HepG2 (cell line): ENCODE measurements around the gene SCFD2. TPM values are rescaled to one million over a fixed set of nuclear protein-coding genes. Genes with fewer than 3 reads are reported as not detected.

Experiments used
- AHR ChIP-seq: IDR thresholded peaks from 2 replicates; pipeline ENCODE4 v1.6.1; 2018; ENCODE audit warnings: missing genetic modification reagents, missing compliant biosample characterization
- CENPX ChIP-seq: sonication (generic); formaldehyde crosslinking; IDR thresholded peaks from 2 replicates; pipeline ENCODE4 v1.9.0; 2021; ENCODE audit warnings: mild to moderate bottlenecking, missing genetic modification reagents, moderate library complexity
- EEA1 ChIP-seq: sonication (generic); formaldehyde crosslinking; IDR thresholded peaks from 2 replicates; pipeline ENCODE4 v1.5.1; 2020; ENCODE audit warnings: mild to moderate bottlenecking, missing genetic modification reagents, borderline replicate concordance
- FLYWCH1 ChIP-seq: sonication (generic); formaldehyde crosslinking; IDR thresholded peaks from 2 replicates; pipeline ENCODE4 v1.8.1; 2023; ENCODE audit warnings: mild to moderate bottlenecking, missing genetic modification reagents
- FOXO4 ChIP-seq: sonication (generic); formaldehyde crosslinking; conservative IDR thresholded peaks from 2 replicates; pipeline ENCODE4 v1.8.1; 2023; ENCODE audit warnings: missing genetic modification reagents
- GABPA ChIP-seq, 2 experiments: IDR thresholded peaks; 2 replicates each; pipeline ENCODE4 v1.6.1; 2011 to 2016; ENCODE audit warnings: low read depth in 2 of 2, low read length in 1 of 2, missing biosample characterization in 1 of 2, missing genetic modification characterization in 1 of 2
- HNRNPK ChIP-seq: fragments of 200-400 bp; formaldehyde crosslinking; IDR thresholded peaks from 2 replicates; pipeline ENCODE4 v1.6.1; 2018; ENCODE audit warnings: low read length, low read depth, moderate library complexity, mild to moderate bottlenecking; ENCODE audit not compliant: poor library complexity, severe bottlenecking
- KDM2A ChIP-seq: sonication (generic); formaldehyde crosslinking; IDR thresholded peaks from 2 replicates; pipeline ENCODE4 v1.4.0; 2020; ENCODE audit warnings: low read depth, missing genetic modification reagents, borderline replicate concordance
- KDM4B ChIP-seq: sonication (generic); formaldehyde crosslinking; IDR thresholded peaks from 2 replicates; pipeline ENCODE4 v1.4.0; 2020; ENCODE audit warnings: missing genetic modification reagents
- KDM5A ChIP-seq: fragments of 200-600 bp; sonication (generic); IDR thresholded peaks from 2 replicates; pipeline ENCODE4 v1.7.0; 2018; ENCODE audit warnings: antibody characterized with exemption, mild to moderate bottlenecking, low read length, borderline replicate concordance
- MBD4 ChIP-seq: IDR thresholded peaks from 2 replicates; pipeline ENCODE4 v1.6.1; 2012; ENCODE audit warnings: low read length, inconsistent platforms, borderline replicate concordance
- NFRKB ChIP-seq: fragments of 450-650 bp; IDR thresholded peaks from 2 replicates; pipeline ENCODE4 v1.6.1; 2017
- POLR2G ChIP-seq: fragments of 200-400 bp; formaldehyde crosslinking; IDR thresholded peaks from 2 replicates; pipeline ENCODE4 v1.6.1; 2018; ENCODE audit warnings: mild to moderate bottlenecking, low read depth, low read length, moderate library complexity
- RARG ChIP-seq: sonication (generic); formaldehyde crosslinking; IDR thresholded peaks from 2 replicates; pipeline ENCODE4 v1.4.0; 2020; ENCODE audit warnings: low read depth, mild to moderate bottlenecking, missing genetic modification reagents
- TBX2 ChIP-seq: sonication (generic); formaldehyde crosslinking; IDR thresholded peaks from 2 replicates; pipeline ENCODE4 v1.5.0; 2020; ENCODE audit warnings: missing genetic modification reagents, mild to moderate bottlenecking, borderline replicate concordance
- ZBTB4 ChIP-seq: sonication (generic); formaldehyde crosslinking; IDR thresholded peaks from 2 replicates; pipeline ENCODE4 v1.4.0; 2020; ENCODE audit warnings: missing genetic modification reagents, mild to moderate bottlenecking, borderline replicate concordance
- ZFP90 ChIP-seq: sonication (generic); formaldehyde crosslinking; IDR thresholded peaks from 2 replicates; pipeline ENCODE4 v1.8.0; 2022; ENCODE audit warnings: missing genetic modification reagents, mild to moderate bottlenecking, inconsistent platforms, borderline replicate concordance
- ZNF790 ChIP-seq: sonication (generic); formaldehyde crosslinking; IDR thresholded peaks from 2 replicates; pipeline ENCODE4 v1.8.0; 2022; ENCODE audit warnings: missing genetic modification reagents, mild to moderate bottlenecking, borderline replicate concordance
- ZNF879 ChIP-seq: sonication (generic); formaldehyde crosslinking; IDR thresholded peaks from 2 replicates; pipeline ENCODE4 v1.8.1; 2023; ENCODE audit warnings: missing genetic modification reagents
- polyA plus RNA-seq, 8 experiments: library from polyadenylated mRNA; depleted of rRNA in 3 of 8; stranded (reverse) in 7 of 8; unstranded in 1 of 8; fragments of >200 nt; fragmentation: Illumina TruSeq in 4 of 8; extraction: Trizol in 4 of 8; gene quantifications; 2 replicates each; pipeline versions ENCODE4 v1.2.1 to v1.2.3, GENCODE V29; 2011 to 2016; ENCODE audit warnings: low read depth in 4 of 8, missing spikeins in 1 of 8, mixed read lengths in 1 of 8; ENCODE audit not compliant: insufficient read depth in 1 of 8
- total RNA-seq, 5 experiments: library from RNA; depleted of rRNA; stranded (reverse); fragments of >200 nt; fragmentation: Illumina TruSeq; extraction: Trizol; gene quantifications; 2 replicates each; pipeline ENCODE4 v1.2.3, GENCODE V29; 2016; ENCODE audit warnings: low read depth in 1 of 5
- TF ChIP-seq, protein P1 (sequence below): sonication (generic); formaldehyde crosslinking; IDR thresholded peaks from 2 replicates; pipeline ENCODE4 v1.4.0; 2020; ENCODE audit warnings: mild to moderate bottlenecking, low read depth, missing genetic modification reagents
- TF ChIP-seq, protein P2 (sequence below): sonication (generic); formaldehyde crosslinking; IDR thresholded peaks from 2 replicates; pipeline ENCODE4 v1.8.0; 2022; ENCODE audit warnings: mild to moderate bottlenecking, missing genetic modification reagents, moderate library complexity

Gene SCFD2
- total and polyA plus RNA-seq, 2 of the 13 experiments (the other 11 are each of a cell fraction or from before 2014, with no cell fraction given) = 4.6 to 15.6 TPM

DNA sequence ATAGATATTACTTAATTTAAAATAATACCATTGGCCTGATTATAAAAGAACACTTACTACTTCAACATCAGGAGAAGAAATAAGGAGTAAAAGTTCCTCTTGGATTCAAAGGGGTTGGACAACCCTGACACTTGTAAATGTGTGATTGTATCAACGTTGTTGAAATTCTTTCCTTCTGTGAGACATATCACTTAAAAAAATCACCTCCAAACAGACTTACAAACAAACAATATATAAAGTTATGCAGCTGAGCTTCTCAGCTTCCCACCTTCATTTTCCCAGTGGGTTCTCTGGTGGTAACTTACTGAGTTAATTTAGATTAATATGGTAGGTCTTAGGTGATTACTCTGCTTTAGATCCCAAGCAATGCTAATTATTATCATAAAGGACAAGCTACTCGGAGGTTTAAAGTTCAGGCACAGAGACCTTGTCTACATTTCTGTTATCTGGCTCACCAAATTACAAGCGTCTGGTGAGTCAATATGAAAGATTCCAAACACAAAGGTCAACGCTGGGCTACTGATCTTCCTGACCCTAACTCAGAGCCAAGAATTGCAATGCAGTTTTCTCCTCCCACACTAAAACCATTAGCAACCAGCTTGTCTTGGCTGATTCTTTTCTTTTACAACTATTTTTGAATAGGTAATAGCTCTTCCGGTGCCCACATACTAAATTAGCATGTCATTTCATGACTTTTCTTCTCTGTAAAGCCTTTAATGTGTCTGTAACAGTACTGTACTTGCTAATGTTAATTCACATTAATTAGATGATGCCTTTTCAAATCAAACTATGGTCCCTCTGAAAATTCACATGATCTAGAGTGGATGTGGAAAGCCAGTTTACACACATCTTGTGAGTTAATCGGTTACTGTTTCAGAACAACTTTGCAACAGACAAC lies 346.1 kb downstream of the SCFD2 start (continued):
- TF ChIP-seq CENPX = no peak
- no peak for TF ChIP-seq FLYWCH1
- peak; percentile 91 for TF ChIP-seq TBX2
- no peak for TF ChIP-seq ZNF790 (CRISPR knock-in tag)
- no peak for TF ChIP-seq KDM5A
- TF ChIP-seq RARG (CRISPR knock-in tag) = no peak
- TF ChIP-seq KDM2A (CRISPR knock-in tag) = no peak
- TF ChIP-seq AHR (CRISPR knock-in tag) = no peak
- TF ChIP-seq NFRKB = no peak
- no peak for TF ChIP-seq GABPA (IDR thresholded peaks at IDR 0.05; ENCODE audit: low read depth, low read length)
- 0 out of 2 replicates have a peak, but pooled peaks have one; percentile 8 for TF ChIP-seq GABPA (CRISPR knock-in tag; IDR thresholded peaks at IDR 0.05; ENCODE audit: low read depth)
- no peak for TF ChIP-seq EEA1 (CRISPR knock-in tag)
- TF ChIP-seq ZNF879 = no peak
- TF ChIP-seq, protein P1, sequence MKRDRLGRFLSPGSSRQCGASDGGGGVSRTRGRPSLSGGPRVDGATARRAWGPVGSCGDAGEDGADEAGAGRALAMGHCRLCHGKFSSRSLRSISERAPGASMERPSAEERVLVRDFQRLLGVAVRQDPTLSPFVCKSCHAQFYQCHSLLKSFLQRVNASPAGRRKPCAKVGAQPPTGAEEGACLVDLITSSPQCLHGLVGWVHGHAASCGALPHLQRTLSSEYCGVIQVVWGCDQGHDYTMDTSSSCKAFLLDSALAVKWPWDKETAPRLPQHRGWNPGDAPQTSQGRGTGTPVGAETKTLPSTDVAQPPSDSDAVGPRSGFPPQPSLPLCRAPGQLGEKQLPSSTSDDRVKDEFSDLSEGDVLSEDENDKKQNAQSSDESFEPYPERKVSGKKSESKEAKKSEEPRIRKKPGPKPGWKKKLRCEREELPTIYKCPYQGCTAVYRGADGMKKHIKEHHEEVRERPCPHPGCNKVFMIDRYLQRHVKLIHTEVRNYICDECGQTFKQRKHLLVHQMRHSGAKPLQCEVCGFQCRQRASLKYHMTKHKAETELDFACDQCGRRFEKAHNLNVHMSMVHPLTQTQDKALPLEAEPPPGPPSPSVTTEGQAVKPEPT = no peak
- TF ChIP-seq ZBTB4 (CRISPR knock-in tag) = no peak
- peak; percentile 38; the same call in 1 of the 2 replicates for TF ChIP-seq MBD4
- no peak for TF ChIP-seq HNRNPK
- TF ChIP-seq POLR2G = no peak
- no peak for TF ChIP-seq FOXO4 (CRISPR knock-in tag)
- TF ChIP-seq KDM4B (CRISPR knock-in tag) = no peak
- no peak for TF ChIP-seq ZFP90 (CRISPR knock-in tag)
- TF ChIP-seq, protein P2, sequence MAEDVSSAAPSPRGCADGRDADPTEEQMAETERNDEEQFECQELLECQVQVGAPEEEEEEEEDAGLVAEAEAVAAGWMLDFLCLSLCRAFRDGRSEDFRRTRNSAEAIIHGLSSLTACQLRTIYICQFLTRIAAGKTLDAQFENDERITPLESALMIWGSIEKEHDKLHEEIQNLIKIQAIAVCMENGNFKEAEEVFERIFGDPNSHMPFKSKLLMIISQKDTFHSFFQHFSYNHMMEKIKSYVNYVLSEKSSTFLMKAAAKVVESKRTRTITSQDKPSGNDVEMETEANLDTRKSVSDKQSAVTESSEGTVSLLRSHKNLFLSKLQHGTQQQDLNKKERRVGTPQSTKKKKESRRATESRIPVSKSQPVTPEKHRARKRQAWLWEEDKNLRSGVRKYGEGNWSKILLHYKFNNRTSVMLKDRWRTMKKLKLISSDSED (CRISPR knock-in tag) = no peak
